ENCODE data around the gene BMF. TPM values are rescaled to one million over a fixed set of nuclear protein-coding genes. Genes with fewer than 3 reads are reported as not detected.
A peak's percentile ranks its signal among the peaks of the same experiment; 100 is the strongest.

BMF gene
- total RNA-seq, 1 donor, result 8.0 TPM

- no peak for DNase-seq (ENCODE audit: insufficient read length, low spot score, missing footprints)
- H3K4me2 ChIP-seq (ENCODE audit: insufficient read depth, low read length), result no peak overlapping the region
- H3K79me2 ChIP-seq (ENCODE audit: insufficient read depth, low read length), result no peaks in the 10 kb centered on the region
- peaks cover 9% of the 10 kb centered on the region for H3K4me1 ChIP-seq (ENCODE audit: insufficient read depth, low read length)
- no peak for TF ChIP-seq CTCF (IDR thresholded peaks at IDR 0.05; ENCODE audit: extremely low read depth, low read depth, low read length)
- no peaks in the 10 kb centered on the region for H3K9me3 ChIP-seq (ENCODE audit: low read depth, low read length)
- H3K4me3 ChIP-seq (ENCODE audit: insufficient read depth, low read length), result no peak overlapping the region
- no peak overlapping the region for H3K27ac ChIP-seq (ENCODE audit: low read depth, low read length)
- no peaks in the 10 kb centered on the region for H4K20me1 ChIP-seq (ENCODE audit: insufficient read depth, low read length)
- H2AFZ ChIP-seq (ENCODE audit: low read length), result no peak overlapping the region
- H3K27me3 ChIP-seq (ENCODE audit: insufficient read depth, low read length), result peaks cover 4% of the 10 kb centered on the region
- no peaks in the 10 kb centered on the region for H3K36me3 ChIP-seq (ENCODE audit: insufficient read depth, low read length)
Measured at GRCh38 chr15:40151991-40152390, 43.3 kb upstream of the BMF start.

GRCh38 chr15:40151499-40151898 lies 42.8 kb upstream of the BMF start:
- Histone ChIP-seq H3K79me2 (ENCODE audit: insufficient read depth, low read length) (no peaks in the 10 kb centered on the region), H3K27ac (ENCODE audit: low read depth, low read length) (no peak overlapping the region), H4K20me1 (ENCODE audit: insufficient read depth, low read length) (no peaks in the 10 kb centered on the region), H3K27me3 (ENCODE audit: insufficient read depth, low read length) (peaks cover 4% of the 10 kb centered on the region), H3K4me1 (ENCODE audit: insufficient read depth, low read length) (peaks cover 9% of the 10 kb centered on the region), H3K4me3 (ENCODE audit: insufficient read depth, low read length) (no peak overlapping the region), H2AFZ (ENCODE audit: low read length) (no peak overlapping the region), H3K4me2 (ENCODE audit: insufficient read depth, low read length) (no peak overlapping the region), H3K9me3 (ENCODE audit: low read depth, low read length) (no peaks in the 10 kb centered on the region), H3K36me3 (ENCODE audit: insufficient read depth, low read length) (no peaks in the 10 kb centered on the region)
- no peak for TF ChIP-seq CTCF (IDR thresholded peaks at IDR 0.05; ENCODE audit: extremely low read depth, low read depth, low read length)
- DNase-seq (ENCODE audit: insufficient read length, low spot score, missing footprints), result no peak

- Histone ChIP-seq H4K20me1 (ENCODE audit: insufficient read depth, low read length) (no peaks in the 10 kb centered on the region), H3K27me3 (ENCODE audit: insufficient read depth, low read length) (no peaks in the 10 kb centered on the region), H3K36me3 (ENCODE audit: insufficient read depth, low read length) (no peaks in the 10 kb centered on the region), H3K79me2 (ENCODE audit: insufficient read depth, low read length) (no peaks in the 10 kb centered on the region), H3K4me3 (ENCODE audit: insufficient read depth, low read length) (no peak overlapping the region), H3K27ac (ENCODE audit: low read depth, low read length) (no peak overlapping the region), H3K4me1 (ENCODE audit: insufficient read depth, low read length) (peaks cover 15% of the 10 kb centered on the region), H2AFZ (ENCODE audit: low read length) (peak overlapping the region; percentile 50), H3K9me3 (ENCODE audit: low read depth, low read length) (no peaks in the 10 kb centered on the region), H3K4me2 (ENCODE audit: insufficient read depth, low read length) (peak overlapping the region; percentile 25)
- no peak for DNase-seq (ENCODE audit: insufficient read length, low spot score, missing footprints)
- TF ChIP-seq CTCF (IDR thresholded peaks at IDR 0.05; ENCODE audit: extremely low read depth, low read depth, low read length), result no peak
Measured at GRCh38 chr15:40150163-40150925, 41.7 kb upstream of the BMF start.

GRCh38 chr15:40149339-40149738 lies 40.7 kb upstream of the BMF start:
- H3K4me3 ChIP-seq (ENCODE audit: insufficient read depth, low read length), result no peak overlapping the region
- H3K4me2 ChIP-seq (ENCODE audit: insufficient read depth, low read length), result no peak overlapping the region
- TF ChIP-seq CTCF (IDR thresholded peaks at IDR 0.05; ENCODE audit: extremely low read depth, low read depth, low read length), result no peak
- H2AFZ ChIP-seq (ENCODE audit: low read length), result no peak overlapping the region
- H3K36me3 ChIP-seq (ENCODE audit: insufficient read depth, low read length), result no peaks in the 10 kb centered on the region
- H3K27me3 ChIP-seq (ENCODE audit: insufficient read depth, low read length), result no peaks in the 10 kb centered on the region
- H3K9me3 ChIP-seq (ENCODE audit: low read depth, low read length), result no peaks in the 10 kb centered on the region
- H3K79me2 ChIP-seq (ENCODE audit: insufficient read depth, low read length), result no peaks in the 10 kb centered on the region
- no peak overlapping the region for H3K27ac ChIP-seq (ENCODE audit: low read depth, low read length)
- DNase-seq (ENCODE audit: insufficient read length, low spot score, missing footprints), result no peak
- H4K20me1 ChIP-seq (ENCODE audit: insufficient read depth, low read length), result no peaks in the 10 kb centered on the region
- peaks cover 15% of the 10 kb centered on the region for H3K4me1 ChIP-seq (ENCODE audit: insufficient read depth, low read length)
